HUES64 (cell line): Measurements from ENCODE around the gene P4HA1. TPM values are rescaled to one million over a fixed set of nuclear protein-coding genes. Genes with fewer than 3 reads are reported as not detected.

Experiments
- H3K27ac ChIP-seq: 2 replicates; pipeline ENCODE4 v1.7.0; 2013; ENCODE audit warnings: low read depth, low read length, inconsistent platforms
- H3K27me3 ChIP-seq: 2 replicates; pipeline ENCODE4 v1.6.1; 2013; ENCODE audit warnings: mild to moderate bottlenecking, low read length; ENCODE audit not compliant: insufficient read depth
- H3K36me3 ChIP-seq: 2 replicates; pipeline ENCODE4 v1.6.1; 2013; ENCODE audit warnings: mild to moderate bottlenecking, low read length; ENCODE audit not compliant: insufficient read depth
- H3K4me1 ChIP-seq: 2 replicates; pipeline ENCODE4 v1.6.1; 2013; ENCODE audit warnings: mild to moderate bottlenecking, low read length, moderate library complexity; ENCODE audit not compliant: insufficient read depth
- H3K4me3 ChIP-seq: 2 replicates; pipeline ENCODE4 v1.5.1; 2013; ENCODE audit warnings: mild to moderate bottlenecking, low read length, moderate library complexity
- H3K9ac ChIP-seq: 2 replicates; pipeline ENCODE4 v1.6.1; 2013; ENCODE audit warnings: mild to moderate bottlenecking, low read depth, low read length
- H3K9me3 ChIP-seq: 2 replicates; pipeline ENCODE4 v1.6.1; 2013; ENCODE audit warnings: low read depth, low read length; ENCODE audit not compliant: insufficient read depth
- WGBS: fragments of 150-250, 120-280 bp; methylation state at CpG from one replicate; pipeline ENCODE4 v1.1.7; 2013; ENCODE audit warnings: missing lambda C conversion rate; 5-methylcytosine and 5-hydroxymethylcytosine counted together
- polyA plus RNA-seq, 2 experiments: library from polyadenylated mRNA; stranded (reverse); fragments of 50-300 nt; gene quantifications; one replicate each; pipeline ENCODE4 v1.2.3, GENCODE V29; 2013

P4HA1 gene
- polyA plus RNA-seq (2013, experiment 1 of 2) = 17.7 TPM
- polyA plus RNA-seq (2013, experiment 2 of 2) = 32.3 TPM

GRCh38 chr10:73096449-73097304 is at the start of gene P4HA1:
Gene P4HA1 (minus strand): TSS chr10:73096866. CDS start chr10:73074883, 21,983 bp downstream.
- Histone ChIP-seq H3K9me3 (no peaks in the 10 kb centered on the region), H3K27me3 (no peaks in the 10 kb centered on the region; the same call in 1 of the 2 replicates), H3K4me3 (peak within 1 kb of the TSS; percentile 82), H3K27ac (peak within 1 kb of the TSS; percentile 73), H3K36me3 (no peaks in the 10 kb centered on the region; the same call in 1 of the 2 replicates), H3K9ac (peak within 1 kb of the TSS; percentile 95), H3K4me1 (peaks cover 16% of the 10 kb centered on the region)
- WGBS = under 1% methylated on average over 75 of the region's 75 CpGs

GRCh38 chr10:73141603-73142002 is 44.9 kb upstream of the P4HA1 start:
- H3K9me3 ChIP-seq = no peaks in the 10 kb centered on the region
- H3K36me3 ChIP-seq = peaks cover 95% of the 10 kb centered on the region
- WGBS = 93% methylated on average over 3 of the region's 3 CpGs
- no peak overlapping the region for H3K9ac ChIP-seq
- H3K27ac ChIP-seq = no peak overlapping the region
- H3K4me3 ChIP-seq = no peak overlapping the region
- H3K27me3 ChIP-seq = no peaks in the 10 kb centered on the region
- H3K4me1 ChIP-seq = no peaks in the 10 kb centered on the region

GRCh38 chr10:73139251-73139650 is 42.6 kb upstream of the P4HA1 start:
- WGBS = 94% methylated on average over 1 of the region's 2 CpGs
- Histone ChIP-seq H3K36me3 (peaks cover 96% of the 10 kb centered on the region), H3K4me1 (no peaks in the 10 kb centered on the region), H3K27me3 (no peaks in the 10 kb centered on the region), H3K9ac (no peak overlapping the region), H3K4me3 (no peak overlapping the region), H3K27ac (no peak overlapping the region), H3K9me3 (no peaks in the 10 kb centered on the region)

- H3K36me3 ChIP-seq = peaks cover 96% of the 10 kb centered on the region
Observed at GRCh38 chr10:73136627-73137026, 40.0 kb upstream of the P4HA1 start.

GRCh38 chr10:73134727-73135126 is 38.1 kb upstream of the P4HA1 start:
- no peak overlapping the region for H3K9ac ChIP-seq
- WGBS = 97% methylated on average over 2 of the region's 3 CpGs
- no peak overlapping the region for H3K27ac ChIP-seq
- H3K9me3 ChIP-seq = no peaks in the 10 kb centered on the region
- H3K4me3 ChIP-seq = no peak overlapping the region
- H3K4me1 ChIP-seq = no peaks in the 10 kb centered on the region
- peaks cover 92% of the 10 kb centered on the region for H3K36me3 ChIP-seq
- no peaks in the 10 kb centered on the region for H3K27me3 ChIP-seq

More at GRCh38 chr10:73136627-73137026, 40.0 kb upstream of the P4HA1 start:
- no peaks in the 10 kb centered on the region for H3K27me3 ChIP-seq
- no peak overlapping the region for H3K27ac ChIP-seq
- no peak overlapping the region for H3K9ac ChIP-seq
- H3K4me1 ChIP-seq = no peaks in the 10 kb centered on the region
- H3K9me3 ChIP-seq = no peaks in the 10 kb centered on the region
- 99% methylated on average over 2 of the region's 2 CpGs for WGBS
- H3K4me3 ChIP-seq = no peak overlapping the region

- Histone ChIP-seq H3K27me3 (no peaks in the 10 kb centered on the region), H3K36me3 (peaks cover 85% of the 10 kb centered on the region), H3K4me1 (no peaks in the 10 kb centered on the region), H3K9ac (no peak overlapping the region), H3K4me3 (no peak overlapping the region), H3K9me3 (no peaks in the 10 kb centered on the region), H3K27ac (no peak overlapping the region)
- WGBS = 90% methylated on average over 2 of the region's 2 CpGs
Observed at GRCh38 chr10:73131913-73132686, 35.4 kb upstream of the P4HA1 start.

GRCh38 chr10:73131301-73131700 is 34.6 kb upstream of the P4HA1 start:
- WGBS = 89% methylated on average over 2 of the region's 2 CpGs

GRCh38 chr10:73126343-73126742 is 29.7 kb upstream of the P4HA1 start:
- H3K9ac ChIP-seq = no peak overlapping the region
- WGBS = 90% methylated on average over 2 of the region's 2 CpGs
- H3K27me3 ChIP-seq = no peaks in the 10 kb centered on the region
- no peak overlapping the region for H3K4me3 ChIP-seq
- no peak overlapping the region for H3K27ac ChIP-seq
- H3K4me1 ChIP-seq = no peaks in the 10 kb centered on the region
- no peaks in the 10 kb centered on the region for H3K9me3 ChIP-seq
- H3K36me3 ChIP-seq = peaks cover 62% of the 10 kb centered on the region

More at GRCh38 chr10:73131301-73131700, 34.6 kb upstream of the P4HA1 start:
- Histone ChIP-seq H3K9me3 (no peaks in the 10 kb centered on the region), H3K4me3 (no peak overlapping the region), H3K27ac (no peak overlapping the region), H3K9ac (no peak overlapping the region), H3K36me3 (peaks cover 82% of the 10 kb centered on the region), H3K27me3 (no peaks in the 10 kb centered on the region), H3K4me1 (no peaks in the 10 kb centered on the region)

- 91% methylated on average over 4 of the region's 4 CpGs for WGBS
- Histone ChIP-seq H3K4me3 (no peak overlapping the region), H3K27ac (no peak overlapping the region), H3K36me3 (peaks cover 22% of the 10 kb centered on the region), H3K9ac (no peak overlapping the region), H3K9me3 (no peaks in the 10 kb centered on the region), H3K27me3 (no peaks in the 10 kb centered on the region), H3K4me1 (peaks cover 11% of the 10 kb centered on the region)
Observed at GRCh38 chr10:73119952-73120351, 23.3 kb upstream of the P4HA1 start.

- no peaks in the 10 kb centered on the region for H3K9me3 ChIP-seq
- no peak overlapping the region for H3K9ac ChIP-seq
- no peak overlapping the region for H3K4me3 ChIP-seq
- H3K36me3 ChIP-seq = peaks cover 17% of the 10 kb centered on the region
- WGBS = 100% methylated on average over 1 of the region's 1 CpG
- no peak overlapping the region for H3K27ac ChIP-seq
- H3K4me1 ChIP-seq = peaks cover 11% of the 10 kb centered on the region
- no peaks in the 10 kb centered on the region for H3K27me3 ChIP-seq
Observed at GRCh38 chr10:73119457-73119856, 22.8 kb upstream of the P4HA1 start.
